GM10266 (cell line): ENCODE results near the gene EYS.

ENCODE experiments used
- DNase-seq: peaks from one replicate; pipeline ENCODE4 v3.0.0; 2012; ENCODE audit errors: extremely low spot score
- TF ChIP-seq, protein P1 (sequence below): IDR thresholded peaks from 2 replicates; pipeline ENCODE4 v1.5.1; 2012; ENCODE audit warnings: mild to moderate bottlenecking, low read depth; ENCODE audit not compliant: control insufficient read depth, insufficient read depth; ENCODE audit errors: missing control alignments

Gene EYS

DNA sequence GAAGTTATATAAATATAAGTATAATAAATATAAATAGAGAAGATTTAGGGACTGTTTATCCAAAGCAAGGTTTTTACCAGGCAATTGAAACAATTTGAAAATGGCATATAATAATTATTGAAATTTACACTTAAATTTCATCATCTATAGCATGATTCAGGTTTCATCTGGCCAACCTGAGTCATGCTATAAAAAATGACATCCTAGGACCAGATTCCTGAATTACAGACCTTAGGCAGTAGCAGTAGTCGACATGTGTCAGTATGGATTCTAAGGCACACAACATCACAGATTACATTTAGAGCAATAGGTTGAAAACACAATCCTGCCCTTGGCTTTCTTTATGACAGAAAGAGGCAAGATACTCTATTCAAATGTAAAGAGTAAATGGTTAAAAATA is 1479.2 kb downstream of the EYS start:
- DNase-seq = no peak
- TF ChIP-seq, protein P1, sequence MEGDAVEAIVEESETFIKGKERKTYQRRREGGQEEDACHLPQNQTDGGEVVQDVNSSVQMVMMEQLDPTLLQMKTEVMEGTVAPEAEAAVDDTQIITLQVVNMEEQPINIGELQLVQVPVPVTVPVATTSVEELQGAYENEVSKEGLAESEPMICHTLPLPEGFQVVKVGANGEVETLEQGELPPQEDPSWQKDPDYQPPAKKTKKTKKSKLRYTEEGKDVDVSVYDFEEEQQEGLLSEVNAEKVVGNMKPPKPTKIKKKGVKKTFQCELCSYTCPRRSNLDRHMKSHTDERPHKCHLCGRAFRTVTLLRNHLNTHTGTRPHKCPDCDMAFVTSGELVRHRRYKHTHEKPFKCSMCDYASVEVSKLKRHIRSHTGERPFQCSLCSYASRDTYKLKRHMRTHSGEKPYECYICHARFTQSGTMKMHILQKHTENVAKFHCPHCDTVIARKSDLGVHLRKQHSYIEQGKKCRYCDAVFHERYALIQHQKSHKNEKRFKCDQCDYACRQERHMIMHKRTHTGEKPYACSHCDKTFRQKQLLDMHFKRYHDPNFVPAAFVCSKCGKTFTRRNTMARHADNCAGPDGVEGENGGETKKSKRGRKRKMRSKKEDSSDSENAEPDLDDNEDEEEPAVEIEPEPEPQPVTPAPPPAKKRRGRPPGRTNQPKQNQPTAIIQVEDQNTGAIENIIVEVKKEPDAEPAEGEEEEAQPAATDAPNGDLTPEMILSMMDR = no peak

DNA sequence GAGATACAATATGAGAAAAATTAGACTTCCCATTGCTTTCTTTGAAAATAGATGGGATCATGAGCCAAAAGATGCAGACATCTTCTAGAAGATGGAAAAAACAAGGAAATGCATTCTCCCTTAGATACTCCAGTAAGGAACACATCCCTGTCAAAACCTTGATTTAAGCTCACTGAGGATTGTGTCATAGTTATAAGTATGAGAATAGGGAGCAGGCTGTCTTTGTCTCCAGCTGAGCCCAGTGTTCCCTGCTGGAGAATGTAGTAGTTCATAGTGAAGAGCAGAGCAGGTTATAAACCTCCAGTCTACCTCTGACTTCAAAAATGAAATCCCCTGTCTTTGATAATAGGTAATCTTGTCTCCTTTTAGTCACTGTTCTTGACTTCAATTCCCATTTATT is 1481.5 kb downstream of the EYS start:
- TF ChIP-seq, protein P1 = no peak
- DNase-seq = no peak

DNA sequence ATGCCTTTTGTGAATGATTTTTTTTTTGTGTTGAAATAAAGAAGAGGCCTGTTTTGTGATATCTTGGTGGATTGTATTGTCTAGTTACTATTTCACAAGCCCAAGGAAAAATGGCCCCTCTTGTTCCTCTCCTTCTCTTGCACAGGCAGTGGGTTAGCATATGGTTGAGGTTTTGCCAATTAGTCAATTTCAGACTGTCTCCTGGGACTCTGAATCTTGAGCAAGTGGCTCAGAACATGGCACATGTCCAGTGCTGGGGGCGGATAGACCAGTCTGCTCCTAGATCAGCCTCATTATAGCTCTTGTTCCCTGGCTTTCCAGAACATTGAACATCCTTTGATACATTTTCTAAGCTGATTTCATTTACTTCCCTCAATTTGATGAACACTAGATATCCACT is 1482.2 kb downstream of the EYS start:
- DNase-seq = no peak
- TF ChIP-seq, protein P1 = no peak

DNA sequence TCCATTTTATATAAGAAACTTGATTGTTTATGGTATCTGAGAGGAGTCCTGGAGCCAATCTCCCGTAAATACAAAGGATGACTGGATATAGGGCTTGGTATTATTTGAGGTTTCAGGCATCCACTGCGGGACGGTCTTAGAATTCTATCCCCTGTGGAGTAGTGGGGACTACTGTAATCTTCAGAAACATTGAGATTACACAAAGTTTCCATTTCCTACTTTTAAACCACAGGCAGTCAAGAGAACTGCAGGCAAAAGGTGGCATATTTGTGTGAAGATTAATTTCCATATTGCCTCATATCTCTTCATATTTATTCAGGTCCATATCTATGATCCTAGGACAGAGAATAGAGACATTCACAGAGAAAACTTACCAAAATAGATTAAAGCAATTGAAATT is 1485.2 kb downstream of the EYS start:
- TF ChIP-seq, protein P1 = no peak
- no peak for DNase-seq

DNA sequence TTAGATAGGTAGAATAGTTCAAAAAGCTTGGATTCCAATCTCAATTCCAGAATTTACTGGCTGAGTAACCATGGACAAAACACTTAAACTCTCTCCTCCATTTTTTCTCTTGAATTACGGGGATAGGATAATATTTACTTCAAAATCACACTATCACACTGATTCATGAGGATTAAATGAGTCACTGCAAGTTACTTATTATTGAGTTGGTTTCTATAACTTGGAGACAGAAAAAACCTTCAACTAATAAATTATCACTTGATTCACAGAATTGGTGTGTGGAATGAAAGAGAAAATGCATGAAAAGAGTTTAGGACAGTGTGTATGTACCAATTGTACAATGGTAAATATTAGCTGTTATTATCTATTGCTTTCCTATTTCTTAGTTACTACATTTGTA is 1486.2 kb downstream of the EYS start:
- TF ChIP-seq, protein P1 = no peak
- DNase-seq = no peak

DNA sequence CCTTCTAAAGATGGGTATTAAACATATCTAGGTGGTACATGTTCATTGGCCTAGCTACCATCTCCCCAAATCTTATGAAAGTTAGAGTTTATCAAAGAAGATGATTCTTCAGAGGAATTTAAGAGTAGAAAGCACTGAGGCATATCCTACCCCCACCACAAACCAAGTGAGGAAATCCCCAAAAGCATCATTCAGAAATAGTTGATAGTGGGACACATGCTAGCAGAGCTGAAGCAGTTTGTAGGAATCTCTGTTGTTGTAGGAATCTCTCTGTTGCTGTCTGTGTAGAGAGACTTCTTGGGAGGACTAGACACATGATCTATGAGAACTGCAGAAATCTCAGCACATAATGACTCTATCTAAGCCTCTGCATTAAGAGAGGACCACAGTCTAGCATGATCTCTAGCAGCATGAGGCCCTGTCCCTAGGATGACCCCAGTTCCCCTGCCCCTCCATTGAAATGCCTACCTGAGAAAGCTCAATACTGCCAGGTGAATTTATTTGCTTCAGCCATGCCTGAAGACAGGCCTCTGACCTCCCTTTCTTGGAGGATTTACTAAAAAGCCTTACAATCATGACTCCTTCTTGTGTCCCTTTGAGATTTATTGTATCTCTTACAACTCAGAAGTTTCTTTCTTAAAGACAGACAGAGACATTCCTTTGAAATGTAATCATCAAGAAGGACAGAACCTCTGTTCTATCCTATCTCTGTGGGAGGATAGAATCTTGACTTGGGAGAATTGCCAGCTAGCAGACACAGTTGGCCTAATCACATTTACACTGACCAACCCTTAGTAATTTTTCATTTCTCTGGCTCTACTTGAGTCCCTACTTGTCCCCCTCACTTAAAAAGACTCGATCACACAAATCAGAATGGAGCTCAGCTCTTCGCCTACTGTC is 1489.1 kb downstream of the EYS start:
- DNase-seq = peak; percentile 9
- TF ChIP-seq, protein P1 = no peak

DNA sequence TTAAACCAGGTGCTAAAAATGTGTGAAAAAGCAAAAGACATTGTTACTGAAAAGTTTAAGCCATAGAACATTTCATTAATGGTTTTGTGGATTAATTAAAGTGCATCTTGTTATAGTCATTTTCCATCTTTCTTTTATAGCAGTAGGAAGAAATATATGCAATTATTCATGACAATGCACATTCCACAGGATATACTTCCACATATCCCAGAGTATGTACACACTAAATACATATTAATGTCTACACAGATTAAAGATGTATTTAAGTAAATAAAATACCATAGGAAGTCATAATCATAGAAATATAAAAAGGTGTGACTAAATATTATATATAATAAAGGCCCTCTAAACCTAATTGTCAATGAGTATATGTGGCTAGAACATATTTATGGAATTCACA is 1492.7 kb downstream of the EYS start:
- TF ChIP-seq, protein P1 = no peak
- DNase-seq = no peak
